HUES48 (cell line): Measurements from ENCODE around the gene NOPCHAP1.
A peak's percentile ranks its signal among the peaks of the same experiment; 100 is the strongest.
"Not testable (repeated sequence)": the region's sequence is repeated elsewhere in the genome, so short reads cannot be mapped to it uniquely, and the experiment has no call there.

Experiments used
- H3K27ac ChIP-seq: one replicate; pipeline ENCODE4 v1.7.0; 2013; ENCODE audit warnings: low read depth, low read length, inconsistent platforms
- H3K27me3 ChIP-seq: 2 replicates; pipeline ENCODE4 v1.6.1; 2013; ENCODE audit warnings: mild to moderate bottlenecking, low read length; ENCODE audit not compliant: control insufficient read depth, insufficient read depth
- H3K36me3 ChIP-seq: 2 replicates; pipeline ENCODE4 v1.6.1; 2013; ENCODE audit warnings: low read length; ENCODE audit not compliant: control insufficient read depth, insufficient read depth
- H3K4me1 ChIP-seq: 2 replicates; pipeline ENCODE4 v1.6.1; 2013; ENCODE audit warnings: mild to moderate bottlenecking, low read length; ENCODE audit not compliant: control insufficient read depth, insufficient read depth
- H3K4me3 ChIP-seq: 2 replicates; pipeline ENCODE4 v1.5.1; 2013; ENCODE audit warnings: mild to moderate bottlenecking, low read depth, low read length
- H3K9ac ChIP-seq: 2 replicates; pipeline ENCODE4 v1.6.1; 2013; ENCODE audit warnings: mild to moderate bottlenecking, low read depth, low read length, moderate library complexity
- H3K9me3 ChIP-seq: 2 replicates; pipeline ENCODE4 v1.6.1; 2013; ENCODE audit warnings: low read length; ENCODE audit not compliant: control insufficient read depth, insufficient read depth

NOPCHAP1 gene, protein sequence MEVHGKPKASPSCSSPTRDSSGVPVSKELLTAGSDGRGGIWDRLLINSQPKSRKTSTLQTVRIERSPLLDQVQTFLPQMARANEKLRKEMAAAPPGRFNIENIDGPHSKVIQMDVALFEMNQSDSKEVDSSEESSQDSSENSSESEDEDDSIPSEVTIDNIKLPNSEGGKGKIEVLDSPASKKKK

DNA sequence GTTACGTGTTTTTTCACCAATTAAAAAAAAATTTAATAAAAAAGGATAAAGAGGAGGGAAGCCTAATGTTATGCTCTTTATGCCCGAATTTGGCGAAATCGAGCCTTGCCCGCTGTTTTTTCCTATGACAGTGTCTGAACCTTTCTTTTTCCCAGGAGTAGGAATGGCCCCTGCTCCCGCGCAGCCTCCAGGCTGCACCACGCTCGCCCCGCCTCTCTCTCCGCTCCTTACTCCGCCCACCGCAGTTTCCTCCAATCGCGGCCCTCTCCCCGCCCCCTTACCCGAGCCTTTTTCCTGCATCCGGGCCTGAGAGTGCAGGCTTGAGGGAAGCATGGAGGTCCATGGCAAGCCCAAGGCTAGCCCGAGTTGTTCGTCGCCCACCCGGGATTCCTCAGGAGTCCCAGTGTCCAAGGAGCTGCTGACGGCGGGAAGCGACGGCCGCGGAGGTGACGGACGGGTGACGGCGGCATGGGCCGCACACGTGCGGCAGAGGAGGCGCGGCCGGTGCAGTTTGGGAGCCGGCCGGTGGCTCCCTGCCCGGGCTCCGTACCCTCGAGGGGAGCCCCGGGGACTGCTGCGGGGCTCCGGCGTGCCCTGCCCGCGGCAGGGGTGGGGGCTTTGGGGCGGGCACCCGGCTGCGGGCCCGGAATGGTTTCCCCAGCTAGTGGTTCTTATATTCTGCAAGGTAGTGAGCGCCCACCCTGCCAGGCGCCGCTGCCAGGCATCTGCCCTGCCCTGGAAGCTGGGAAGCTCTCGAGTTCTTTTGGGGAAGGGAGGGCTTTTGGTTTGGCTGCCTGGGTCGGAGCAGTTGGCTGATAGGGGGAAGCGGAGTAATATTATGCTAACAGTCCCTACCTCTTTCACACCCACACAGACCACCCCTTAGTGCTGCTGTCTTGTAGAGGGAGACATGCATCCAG, at the start of gene NOPCHAP1:
NOPCHAP1 (plus strand) TSS at position 295 of the 920 bp plus-strand sequence; CDS start at position 332, 37 bp downstream.
- peak within 1 kb of the TSS; percentile 96 for H3K9ac ChIP-seq
- no peaks in the 10 kb centered on the region for H3K9me3 ChIP-seq
- H3K4me1 ChIP-seq, result 0 out of 2 replicates have a peak, but pooled peaks cover 6% of the 10 kb centered on the region
- no peaks in the 10 kb centered on the region for H3K27me3 ChIP-seq
- peak within 1 kb of the TSS; percentile 98 for H3K4me3 ChIP-seq
- H3K27ac ChIP-seq, result peak within 1 kb of the TSS; percentile 78
- H3K36me3 ChIP-seq, result peaks cover 34% of the 10 kb centered on the region

DNA sequence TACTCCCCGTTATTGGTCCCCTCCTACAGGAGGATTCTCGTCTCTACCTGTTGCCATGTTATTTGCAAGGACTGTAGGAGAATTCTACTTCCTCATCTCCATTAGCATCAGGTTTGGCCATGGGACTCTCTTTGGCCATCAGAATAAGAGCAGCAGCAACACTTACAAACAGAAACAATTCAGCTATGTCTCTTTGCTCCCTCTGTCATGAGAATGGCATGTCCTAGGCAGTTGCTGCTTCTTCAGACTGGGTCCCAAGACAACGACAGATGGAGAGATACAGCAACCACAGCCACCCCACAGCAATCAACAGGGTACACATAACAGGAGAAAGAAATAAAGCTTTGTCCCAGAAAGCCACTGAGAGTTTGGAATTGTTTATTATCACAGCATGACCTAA, 47.7 kb upstream of the NOPCHAP1 start:
- Histone ChIP-seq H3K4me3 (no peak overlapping the region), H3K36me3 (no peaks in the 10 kb centered on the region), H3K27ac (no peak overlapping the region), H3K4me1 (no peaks in the 10 kb centered on the region), H3K27me3 (no peaks in the 10 kb centered on the region), H3K9me3 (no peaks in the 10 kb centered on the region), H3K9ac (no peak overlapping the region)

DNA sequence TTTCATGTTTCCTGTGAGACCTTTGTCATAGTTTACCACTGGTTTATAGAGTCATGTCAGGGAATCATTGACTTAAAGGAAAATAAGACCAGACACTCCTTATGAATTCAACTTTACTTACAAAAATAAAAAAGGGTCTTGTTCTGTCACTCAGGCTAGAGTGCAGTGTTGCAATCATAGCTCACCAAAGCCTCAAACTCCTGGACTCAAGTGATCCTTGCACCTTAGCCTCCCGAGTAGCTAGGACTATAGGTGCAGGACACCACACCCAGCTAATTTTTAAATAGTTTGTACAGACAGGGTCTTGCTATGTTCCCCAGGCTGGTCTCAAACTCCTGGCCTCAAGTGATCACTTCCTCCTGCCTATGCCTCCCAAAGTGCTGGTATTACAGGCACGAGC, 47.0 kb upstream of the NOPCHAP1 start:
- H3K36me3 ChIP-seq, result no peaks in the 10 kb centered on the region
- no peak overlapping the region for H3K4me3 ChIP-seq
- no peak overlapping the region for H3K9ac ChIP-seq
- no peak overlapping the region for H3K27ac ChIP-seq
- H3K4me1 ChIP-seq, result no peaks in the 10 kb centered on the region
- H3K27me3 ChIP-seq, result no peaks in the 10 kb centered on the region
- H3K9me3 ChIP-seq, result peaks cover 1% of the 10 kb centered on the region

DNA sequence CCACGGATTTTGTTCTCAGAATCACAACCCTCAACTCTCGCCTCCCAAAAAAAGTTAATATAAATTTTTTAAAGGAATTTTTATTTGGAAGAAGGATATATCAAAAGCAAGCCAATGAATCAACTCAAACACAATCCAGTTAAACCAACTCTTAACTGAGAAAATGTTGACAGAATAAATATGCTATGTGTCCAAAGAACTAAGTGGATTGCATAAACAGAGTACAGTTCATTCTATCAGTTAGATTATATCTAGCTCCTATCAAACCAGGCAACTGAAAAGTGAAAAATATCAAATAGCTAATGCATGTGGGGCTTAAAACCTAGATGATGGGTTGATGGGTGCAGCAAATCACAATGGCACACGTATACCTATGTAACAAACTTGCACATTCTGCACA, 44.7 kb upstream of the NOPCHAP1 start:
- H3K27me3 ChIP-seq, result no peaks in the 10 kb centered on the region
- H3K4me1 ChIP-seq, result no peaks in the 10 kb centered on the region
- no peaks in the 10 kb centered on the region for H3K36me3 ChIP-seq
- peaks cover 4% of the 10 kb centered on the region for H3K9me3 ChIP-seq
- no peak overlapping the region for H3K4me3 ChIP-seq
- no peak overlapping the region for H3K27ac ChIP-seq
- no peak overlapping the region for H3K9ac ChIP-seq

DNA sequence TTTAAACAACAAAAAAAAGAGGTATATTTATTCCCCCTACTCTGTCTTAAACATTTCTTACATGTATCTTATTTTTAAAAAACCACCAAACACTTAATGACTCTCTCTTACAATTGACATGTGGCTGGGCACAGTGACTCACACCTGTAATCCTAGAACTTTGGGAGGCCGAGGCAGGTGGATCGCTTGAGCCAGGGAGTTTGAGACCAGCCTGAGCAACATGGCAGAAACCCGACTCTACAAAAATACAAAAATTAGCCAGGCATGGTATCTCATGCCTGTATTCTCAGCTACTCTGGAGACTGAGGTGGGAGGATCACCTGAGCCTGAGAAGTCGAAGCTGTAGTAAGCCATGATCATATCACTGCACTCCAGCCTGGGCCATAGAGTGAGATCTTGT, 44.0 kb upstream of the NOPCHAP1 start:
- no peaks in the 10 kb centered on the region for H3K36me3 ChIP-seq
- H3K27ac ChIP-seq, result no peak overlapping the region
- no peaks in the 10 kb centered on the region for H3K4me1 ChIP-seq
- peaks cover 4% of the 10 kb centered on the region for H3K9me3 ChIP-seq
- no peaks in the 10 kb centered on the region for H3K27me3 ChIP-seq
- H3K4me3 ChIP-seq, result no peak overlapping the region
- H3K9ac ChIP-seq, result no peak overlapping the region

DNA sequence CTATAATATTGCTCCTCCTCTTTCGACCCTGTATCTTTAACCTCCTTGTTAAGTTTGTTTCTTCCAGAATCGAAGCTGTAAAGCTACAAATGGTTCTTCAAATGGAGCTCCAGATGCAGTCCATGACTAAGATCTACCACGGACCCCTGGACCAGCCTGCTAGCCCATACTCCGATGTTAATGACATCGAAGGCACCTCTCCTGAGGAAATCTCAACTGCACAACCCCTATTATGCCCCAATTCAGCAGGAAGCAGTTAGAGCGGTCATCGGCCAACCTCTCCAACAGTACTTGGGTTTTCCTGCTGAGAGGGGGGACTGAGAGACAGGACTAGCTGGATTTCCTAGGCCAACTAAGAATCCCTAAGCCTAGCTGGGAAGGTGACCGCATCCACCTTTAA, 42.7 kb upstream of the NOPCHAP1 start:
- not testable (repeated sequence) for H3K9me3 ChIP-seq, H3K4me1 ChIP-seq, H3K36me3 ChIP-seq, H3K4me3 ChIP-seq, H3K9ac ChIP-seq, H3K27me3 ChIP-seq, H3K27ac ChIP-seq

DNA sequence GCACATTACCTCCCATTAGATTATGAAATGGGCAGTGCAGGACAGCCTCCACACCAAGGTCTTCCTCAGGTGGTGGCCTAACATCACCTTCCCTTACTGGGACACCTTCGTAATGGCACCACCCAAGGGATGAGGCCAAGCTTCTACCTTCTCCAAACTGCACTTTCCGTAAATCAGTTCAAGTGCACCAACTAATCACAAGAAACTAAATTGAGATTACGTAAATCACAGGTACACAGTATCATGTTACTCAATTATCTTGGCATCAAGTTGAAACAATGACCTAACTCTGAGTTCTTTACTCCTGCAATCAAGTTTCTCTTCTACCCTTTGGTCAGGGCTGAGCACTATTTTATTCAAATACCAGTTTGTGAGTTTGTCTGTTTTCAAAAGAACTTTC, 41.9 kb upstream of the NOPCHAP1 start:
- no peak overlapping the region for H3K27ac ChIP-seq
- no peaks in the 10 kb centered on the region for H3K27me3 ChIP-seq
- H3K4me1 ChIP-seq, result no peaks in the 10 kb centered on the region
- H3K9ac ChIP-seq, result no peak overlapping the region
- peaks cover 4% of the 10 kb centered on the region for H3K9me3 ChIP-seq
- no peak overlapping the region for H3K4me3 ChIP-seq
- H3K36me3 ChIP-seq, result no peaks in the 10 kb centered on the region

DNA sequence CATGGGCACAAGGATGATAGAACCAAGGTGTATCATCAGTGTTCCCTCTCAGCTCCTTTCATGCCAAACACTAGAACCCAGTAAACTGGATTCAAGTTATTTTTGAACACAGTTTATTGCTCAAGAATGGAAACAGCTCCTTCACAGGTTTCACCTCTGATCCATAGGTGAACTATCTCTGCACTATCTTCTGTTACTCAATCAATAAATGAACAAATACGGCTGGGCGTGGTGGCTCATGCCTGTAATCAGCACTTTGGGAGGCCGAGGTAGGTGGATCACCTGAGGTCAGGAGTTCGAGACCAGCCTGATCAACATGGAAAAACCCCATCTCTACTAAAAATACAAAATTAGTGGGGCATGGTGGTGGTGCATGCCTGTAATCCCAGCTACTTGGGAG, 37.4 kb upstream of the NOPCHAP1 start:
- not testable (repeated sequence) for H3K9ac ChIP-seq, H3K27me3 ChIP-seq, H3K27ac ChIP-seq, H3K4me1 ChIP-seq, H3K4me3 ChIP-seq, H3K36me3 ChIP-seq, H3K9me3 ChIP-seq

DNA sequence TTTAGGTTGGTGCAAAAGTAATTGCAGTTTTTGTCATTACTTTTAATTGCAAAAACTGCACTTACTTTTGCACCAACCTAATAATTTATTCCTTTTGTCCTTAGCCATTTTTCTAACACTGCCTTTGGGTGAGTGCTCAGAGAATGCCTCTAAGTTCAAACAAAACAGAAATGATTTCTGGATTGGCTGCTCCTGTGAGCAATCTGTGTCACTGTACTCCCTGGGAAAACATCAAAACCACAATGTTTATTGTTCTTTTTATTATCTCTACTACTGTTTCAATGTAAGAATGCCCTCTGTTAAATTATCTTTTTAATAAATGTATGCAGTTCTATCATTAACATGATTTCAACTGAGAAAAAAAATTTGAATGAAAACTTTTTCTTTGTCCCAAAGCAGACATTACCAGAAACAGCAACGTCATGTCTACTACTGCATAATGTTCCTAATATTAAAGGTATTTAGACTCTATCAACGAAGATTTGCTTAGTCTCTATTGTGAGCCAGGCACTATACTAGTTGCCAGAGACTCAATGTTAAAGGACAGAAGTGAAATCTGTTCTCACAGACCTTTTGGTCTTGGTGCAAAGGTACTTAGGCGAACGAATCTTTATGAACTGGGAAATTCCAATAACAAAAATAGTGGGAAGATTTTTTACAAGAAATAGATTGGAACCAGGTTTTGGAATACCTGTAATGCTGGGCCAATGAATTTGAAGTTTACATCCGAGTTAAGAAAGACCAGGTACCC, 34.2 kb upstream of the NOPCHAP1 start:
- no peak overlapping the region for H3K9ac ChIP-seq
- H3K4me1 ChIP-seq, result no peaks in the 10 kb centered on the region
- H3K27ac ChIP-seq, result no peak overlapping the region
- no peaks in the 10 kb centered on the region for H3K9me3 ChIP-seq
- H3K36me3 ChIP-seq, result no peaks in the 10 kb centered on the region
- H3K4me3 ChIP-seq, result no peak overlapping the region
- peaks cover 8% of the 10 kb centered on the region for H3K27me3 ChIP-seq

DNA sequence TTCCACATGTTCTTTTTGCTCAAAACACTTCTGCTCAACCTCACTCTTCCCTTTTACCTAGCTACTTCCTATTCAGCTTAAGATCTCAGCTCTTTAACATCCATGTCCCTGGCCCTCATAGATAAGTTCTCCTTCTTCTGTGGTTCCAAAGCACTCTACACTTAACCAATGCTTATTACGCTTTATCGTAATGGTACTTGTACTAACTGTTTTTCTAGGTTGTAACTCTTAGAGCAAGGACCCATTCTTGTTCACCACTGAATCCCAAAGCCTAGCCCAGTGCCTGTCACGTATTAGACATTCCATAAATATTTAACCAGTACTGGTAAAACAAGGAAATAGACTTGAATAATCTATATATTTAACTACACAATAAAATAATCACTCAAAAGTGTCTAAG, 33.3 kb upstream of the NOPCHAP1 start:
- Histone ChIP-seq H3K27ac (no peak overlapping the region), H3K4me1 (peaks cover 4% of the 10 kb centered on the region; the same call in 1 of the 2 replicates), H3K27me3 (peaks cover 15% of the 10 kb centered on the region), H3K36me3 (no peaks in the 10 kb centered on the region), H3K9ac (no peak overlapping the region), H3K9me3 (no peaks in the 10 kb centered on the region), H3K4me3 (no peak overlapping the region)

DNA sequence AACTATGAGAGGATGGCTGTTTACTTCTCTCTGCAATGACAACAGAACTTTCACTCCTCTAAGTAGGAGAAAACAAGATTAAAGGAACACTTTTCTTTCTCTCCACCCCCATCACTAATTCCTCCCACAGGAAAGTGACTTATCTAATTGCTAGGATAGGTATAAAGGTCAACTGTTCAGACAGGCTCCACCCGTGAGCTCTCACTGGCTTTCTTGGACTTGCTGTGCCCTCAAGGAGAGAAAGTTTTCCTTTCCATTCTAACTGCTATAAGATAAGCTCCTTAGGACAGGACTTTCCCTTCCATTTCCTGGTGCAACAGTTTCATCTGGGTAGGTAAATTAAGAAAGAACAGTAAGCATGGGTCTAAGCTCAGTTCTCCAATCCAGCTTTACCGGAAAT, 32.8 kb upstream of the NOPCHAP1 start:
- Histone ChIP-seq H3K36me3 (no peaks in the 10 kb centered on the region), H3K27me3 (peaks cover 15% of the 10 kb centered on the region), H3K27ac (no peak overlapping the region), H3K4me3 (no peak overlapping the region), H3K9ac (no peak overlapping the region), H3K9me3 (no peaks in the 10 kb centered on the region), H3K4me1 (peaks cover 4% of the 10 kb centered on the region; the same call in 1 of the 2 replicates)
